Stimulated activated CD4-positive, alpha-beta T cell treated with anti-CD3 and anti-CD28 coated beads, Interleukin-2, amount 100 ng/mL, for 24 hours (primary cell): ENCODE results near the gene SLC35A3.

Experiments
- DNase-seq, 2 donors: peaks; one replicate each; pipeline ENCODE4 v3.0.0-alpha.2; 2020

Gene SLC35A3

GRCh38 chr1:100080331-100080730, 110.5 kb downstream of the SLC35A3 start:
- no peak for DNase-seq
